ENCODE results near the gene OCEL1.

The OCEL1 gene

DNA sequence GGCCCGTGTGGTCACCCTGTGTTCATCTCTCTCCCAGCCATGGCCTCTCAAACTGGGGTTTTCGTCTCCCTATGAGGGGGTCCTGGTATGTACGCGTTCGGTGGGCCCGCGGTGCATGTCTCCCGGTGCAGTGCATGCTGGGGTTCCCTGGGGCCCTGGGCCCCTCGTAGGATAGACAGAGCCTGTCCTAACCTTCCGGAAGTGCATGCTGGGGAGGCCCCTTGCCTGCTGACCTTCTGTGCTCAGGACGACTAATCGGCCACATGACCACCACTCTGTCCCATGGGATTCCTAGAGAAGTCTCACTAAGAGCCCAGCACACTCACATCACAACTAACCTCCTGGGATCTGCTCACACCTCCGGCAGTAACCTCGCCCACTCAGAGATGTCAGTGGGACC, 15.7 kb upstream of the OCEL1 start:
- no peak for DNase-seq

DNA sequence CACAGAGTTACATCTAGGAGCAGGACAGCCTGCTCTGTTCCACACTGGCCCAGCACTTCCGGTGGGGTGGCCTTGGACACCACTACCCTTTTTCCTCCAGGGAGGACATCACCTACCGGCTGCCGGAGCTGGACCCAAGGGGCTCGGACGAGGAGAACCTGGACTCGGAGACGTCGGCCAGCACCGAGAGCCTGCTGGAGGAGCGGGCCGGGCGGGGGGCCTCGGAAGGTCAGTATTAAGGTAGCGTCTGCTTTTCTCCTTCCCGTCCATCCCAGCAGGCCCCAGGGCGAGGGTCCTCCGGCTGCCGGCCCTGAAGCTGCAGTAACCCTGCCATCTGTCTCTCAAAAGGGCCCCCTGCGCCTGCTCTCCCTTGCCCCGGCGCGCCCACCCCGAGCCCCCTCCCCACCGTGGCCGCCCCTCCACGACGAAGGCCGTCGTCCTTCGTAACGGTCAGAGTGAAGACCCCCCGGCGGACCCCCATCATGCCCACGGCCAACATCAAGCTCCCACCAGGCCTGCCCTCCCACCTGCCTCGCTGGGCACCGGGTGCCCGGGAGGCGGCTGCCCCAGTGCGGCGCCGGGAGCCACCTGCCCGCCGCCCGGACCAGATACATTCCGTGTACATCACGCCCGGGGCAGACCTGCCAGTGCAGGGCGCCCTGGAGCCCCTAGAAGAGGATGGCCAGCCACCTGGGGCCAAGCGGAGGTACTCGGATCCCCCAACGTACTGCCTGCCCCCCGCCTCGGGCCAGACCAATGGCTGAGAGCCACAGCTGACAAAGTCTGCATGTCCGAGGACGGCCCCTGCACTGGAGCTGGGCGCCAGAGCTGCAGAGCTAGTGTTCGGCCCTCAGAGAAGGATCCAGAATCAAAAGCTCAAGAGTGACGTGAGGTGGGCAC, 14.2 kb upstream of the OCEL1 start:
- no peak for DNase-seq

DNA sequence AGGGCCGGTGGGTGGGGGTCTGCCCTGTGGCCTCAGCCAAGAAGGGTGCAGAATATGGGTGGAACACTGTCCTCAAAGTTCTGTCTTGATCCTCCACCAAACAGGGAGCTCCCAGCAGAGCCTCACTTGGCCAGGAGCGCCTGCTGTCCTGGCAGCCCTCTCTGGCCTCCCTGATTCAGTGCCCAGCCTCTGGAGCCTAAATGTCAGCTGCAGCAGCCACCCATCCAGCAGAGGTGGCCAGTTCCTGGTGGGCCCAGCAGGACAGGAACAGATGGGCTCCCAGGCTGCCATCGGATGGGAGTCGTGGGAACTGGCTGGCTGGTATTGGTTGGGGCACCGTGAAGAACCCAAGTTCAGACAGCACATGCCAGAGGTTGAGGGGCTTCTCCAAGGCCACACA, 12.7 kb upstream of the OCEL1 start:
- DNase-seq, result no peak

DNA sequence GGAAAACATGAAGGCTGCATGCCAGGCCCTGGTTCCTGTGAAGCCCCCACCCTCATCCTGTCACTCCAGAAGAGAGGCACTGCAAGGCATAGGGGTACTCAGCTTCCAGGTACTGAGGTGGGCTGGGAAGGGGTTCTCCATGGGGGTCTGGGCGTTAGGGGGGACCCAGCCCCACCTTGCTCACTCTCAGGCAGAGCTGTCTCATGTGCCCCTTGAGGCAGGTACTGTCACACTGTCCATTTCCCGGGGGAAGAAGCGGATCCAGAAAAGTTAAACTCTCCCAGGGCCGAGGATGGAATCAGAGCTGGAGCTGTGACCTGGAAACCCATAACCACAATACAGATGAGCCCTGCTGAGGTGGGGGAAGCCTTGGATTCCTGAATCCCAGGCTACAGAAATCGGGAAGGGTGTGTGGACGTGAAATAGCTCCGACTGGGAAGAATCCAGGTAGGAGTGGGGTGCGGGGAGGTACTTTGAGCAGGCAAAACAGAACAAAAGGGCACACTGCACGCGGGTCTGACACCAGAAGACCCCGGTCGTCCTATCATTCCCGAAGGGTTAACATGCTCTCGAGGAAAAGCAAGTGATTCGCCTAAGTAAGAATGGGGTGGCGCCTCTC, 11.4 kb upstream of the OCEL1 start:
- no peak for DNase-seq

DNA sequence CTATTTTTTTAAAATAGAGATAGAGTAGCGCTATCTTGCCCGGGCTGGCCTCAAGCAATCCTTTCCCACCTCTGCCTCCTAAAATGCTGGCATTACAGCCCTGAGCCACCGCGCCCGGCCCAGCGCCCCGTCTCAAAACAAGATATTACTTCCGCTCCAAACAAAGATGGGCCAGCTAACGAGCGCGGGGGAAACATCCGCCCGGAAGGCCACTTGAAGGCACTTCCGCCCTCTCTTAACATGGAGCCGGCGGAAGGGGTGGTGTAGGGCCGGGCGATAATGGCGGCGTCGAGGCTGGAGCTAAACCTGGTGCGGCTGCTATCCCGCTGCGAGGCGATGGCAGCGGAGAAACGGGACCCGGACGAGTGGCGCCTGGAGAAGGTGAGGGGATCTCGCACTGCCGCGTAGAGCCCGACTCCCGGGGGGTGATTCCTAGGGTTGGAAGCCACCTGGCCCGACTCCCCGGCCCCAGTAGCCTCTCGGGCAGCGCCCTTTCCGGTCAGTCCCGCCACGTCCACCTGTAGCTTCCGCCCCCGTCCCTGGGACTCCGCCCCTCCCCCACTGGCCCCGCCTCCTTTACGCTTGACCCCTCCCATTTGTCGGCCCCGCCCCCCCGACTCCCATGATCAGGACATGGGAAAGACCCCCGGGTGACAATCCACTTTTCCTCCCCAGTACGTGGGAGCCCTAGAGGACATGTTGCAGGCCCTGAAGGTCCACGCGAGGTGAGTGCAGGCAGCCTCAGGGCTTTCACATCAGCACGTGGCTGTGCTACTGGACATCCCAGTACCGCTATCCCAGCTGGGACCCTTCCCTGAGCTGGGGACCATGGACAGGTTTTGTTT, 10.7 kb upstream of the OCEL1 start, which contains the start of gene USE1:
TSS of gene USE1 (plus strand) at position 231 of the 845 bp plus-strand sequence. CDS start at position 280, 49 bp downstream.
- peak; percentile 87 for DNase-seq

DNA sequence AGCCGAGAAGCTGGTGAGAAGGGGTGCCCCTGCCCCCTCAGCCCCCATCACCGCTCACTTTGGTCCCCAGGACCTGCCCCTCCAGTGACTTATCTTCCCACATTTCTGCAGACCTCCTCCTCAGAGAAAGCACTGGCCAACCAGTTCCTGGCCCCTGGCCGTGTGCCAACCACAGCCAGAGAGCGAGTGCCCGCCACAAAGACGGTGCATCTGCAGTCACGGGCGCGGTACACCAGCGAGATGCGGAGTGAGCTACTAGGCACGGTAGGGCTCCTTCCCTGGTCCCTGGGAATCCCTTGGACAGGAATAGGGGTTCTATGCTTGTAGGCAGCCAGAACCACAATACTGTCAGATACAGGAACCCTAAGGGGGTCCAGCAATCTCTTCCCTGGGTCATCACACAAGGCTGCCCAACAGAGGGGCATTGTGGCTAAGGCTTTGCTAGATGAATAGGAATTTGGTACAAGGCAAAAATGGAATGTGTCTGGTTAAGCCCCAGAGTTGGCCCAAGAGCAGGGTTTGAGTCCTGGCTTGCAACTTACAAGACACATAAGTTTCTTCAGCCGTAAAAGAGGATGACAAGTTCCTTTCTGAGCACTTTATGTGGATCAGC, 9.9 kb upstream of the OCEL1 start:
- DNase-seq, result no peak

DNA sequence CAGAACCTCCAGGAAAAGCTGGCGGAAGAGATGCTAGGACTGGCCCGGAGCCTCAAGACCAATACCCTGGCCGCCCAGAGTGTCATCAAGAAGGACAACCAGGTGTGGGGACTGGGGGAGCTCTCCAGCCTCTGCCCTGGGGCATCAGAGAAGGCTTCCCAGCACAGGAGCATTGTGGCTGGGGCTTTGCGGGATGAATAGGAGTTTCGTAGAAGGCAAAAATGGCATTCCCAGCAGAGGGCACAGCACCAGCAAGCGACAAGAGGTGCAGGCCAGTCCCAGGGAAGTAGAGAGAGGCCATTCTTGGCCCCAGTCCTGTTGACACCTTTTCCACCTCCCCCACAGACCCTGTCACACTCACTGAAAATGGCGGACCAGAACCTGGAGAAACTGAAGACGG, 6.7 kb upstream of the OCEL1 start:
- no peak for DNase-seq

DNA sequence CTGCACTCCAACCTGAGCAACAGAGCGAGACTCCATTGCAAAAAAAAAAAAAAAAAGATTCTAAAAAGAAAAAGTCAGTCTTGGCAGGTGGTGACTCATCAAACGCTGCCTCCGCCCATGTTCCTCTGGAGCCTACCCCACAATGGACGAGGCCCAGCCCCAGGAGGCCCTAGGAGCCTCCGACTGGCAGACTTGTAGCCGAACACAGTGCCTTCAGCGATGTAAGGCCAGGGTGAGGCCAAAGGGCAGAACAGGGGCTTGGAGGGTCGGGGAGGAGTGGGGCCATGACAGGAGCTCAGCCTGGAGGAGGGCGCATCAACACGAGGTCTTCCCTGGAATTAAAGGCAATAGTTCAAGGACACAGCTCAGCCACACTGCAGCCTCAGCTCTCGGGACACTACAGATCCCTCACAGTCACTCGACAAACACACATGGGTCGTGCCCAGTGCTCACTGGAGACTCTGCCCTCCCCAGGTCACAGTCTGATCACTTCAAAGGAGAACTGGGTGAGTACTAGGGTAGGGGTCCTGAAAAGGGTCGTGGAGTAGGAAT, 5.7 kb upstream of the OCEL1 start:
- peak in 1 of 2 donors; percentile 34 for DNase-seq

DNA sequence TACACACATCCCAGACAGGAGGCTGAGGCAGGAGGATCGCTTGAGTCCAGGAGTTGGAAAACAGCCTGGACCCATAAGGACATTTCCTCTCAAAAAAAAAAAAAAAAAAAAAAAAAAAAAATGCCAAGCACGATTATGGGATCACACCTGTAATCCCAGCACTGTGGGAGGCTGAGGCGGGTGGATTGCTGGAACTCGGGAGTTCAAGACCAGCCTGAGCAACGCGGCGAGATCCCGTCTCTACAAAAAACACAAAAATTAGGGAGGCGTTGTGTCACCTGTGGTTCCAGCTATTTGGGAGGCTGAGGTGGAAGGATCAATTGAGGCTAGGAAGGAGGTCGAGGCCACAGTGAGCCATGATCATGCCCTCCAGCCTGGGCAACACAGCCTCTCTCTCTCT, 973 bp upstream of the OCEL1 start:
- DNase-seq, result no peak

DNA sequence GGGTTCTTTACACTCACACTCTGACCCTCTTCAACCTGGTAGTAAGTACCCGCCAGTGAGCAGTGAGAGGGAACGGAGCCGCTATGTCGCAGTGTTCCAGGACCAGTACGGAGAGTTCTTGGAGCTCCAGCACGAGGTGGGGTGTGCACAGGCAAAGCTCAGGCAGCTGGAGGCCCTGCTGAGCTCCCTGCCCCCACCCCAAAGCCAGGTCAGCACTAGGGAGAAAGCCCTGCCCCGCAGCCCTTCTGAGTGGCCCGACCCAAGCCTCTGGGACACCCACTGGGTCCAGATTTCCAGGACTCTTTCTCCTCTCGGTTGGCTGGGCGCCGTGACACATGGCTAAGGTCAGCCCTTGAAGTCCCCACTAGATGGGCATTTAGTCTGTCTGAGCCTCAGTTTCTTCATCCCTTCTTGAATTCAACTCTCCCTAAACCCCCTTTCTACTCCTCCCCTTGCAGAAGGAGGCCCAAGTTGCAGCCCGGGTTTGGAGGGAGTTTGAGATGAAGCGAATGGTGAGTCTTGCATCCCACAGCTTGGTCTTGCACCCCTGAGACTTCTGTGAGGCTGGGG, 1.9 kb downstream of the OCEL1 start:
- no peak for DNase-seq

DNA sequence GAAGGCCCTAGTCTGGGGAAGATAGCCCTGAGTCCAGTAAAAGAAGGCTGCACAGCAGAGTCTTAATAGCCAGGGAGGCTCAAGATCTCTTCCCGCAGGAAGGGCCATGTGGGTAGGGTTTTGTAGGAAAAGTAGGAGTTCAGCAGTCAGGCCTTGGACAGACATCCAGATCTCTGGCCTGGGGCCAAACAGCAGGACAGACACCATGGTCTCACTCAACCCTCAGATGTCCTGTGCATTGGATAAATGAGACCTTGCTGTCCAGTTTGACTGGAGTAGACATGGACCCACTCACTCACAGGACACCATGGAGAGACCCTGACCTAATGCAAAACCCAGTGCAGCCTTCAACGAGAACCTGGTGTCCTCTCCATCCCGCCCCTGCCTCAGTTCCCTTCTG, 3.9 kb downstream of the OCEL1 start:
- no peak for DNase-seq

DNA sequence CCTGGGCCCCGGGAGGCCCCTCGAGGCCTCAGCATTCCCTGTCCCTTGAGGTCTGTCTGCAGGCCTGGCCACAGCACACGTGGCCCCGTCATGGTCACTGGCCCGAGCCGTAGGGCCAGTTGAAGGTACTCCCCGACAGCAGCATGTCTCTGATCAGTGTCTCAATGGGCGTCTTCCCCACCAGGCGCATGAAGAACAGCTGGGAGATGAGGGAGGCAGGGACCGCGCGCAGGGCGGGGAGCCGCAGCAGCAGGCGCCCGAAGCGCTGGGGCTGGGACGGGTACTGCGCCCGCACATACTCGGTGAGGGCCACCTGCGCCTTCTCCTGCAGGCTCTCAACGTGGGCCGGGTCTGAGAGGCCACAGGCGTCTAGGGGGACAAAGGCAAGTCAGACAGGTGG, 6.2 kb downstream of the OCEL1 start:
- no peak for DNase-seq

DNA sequence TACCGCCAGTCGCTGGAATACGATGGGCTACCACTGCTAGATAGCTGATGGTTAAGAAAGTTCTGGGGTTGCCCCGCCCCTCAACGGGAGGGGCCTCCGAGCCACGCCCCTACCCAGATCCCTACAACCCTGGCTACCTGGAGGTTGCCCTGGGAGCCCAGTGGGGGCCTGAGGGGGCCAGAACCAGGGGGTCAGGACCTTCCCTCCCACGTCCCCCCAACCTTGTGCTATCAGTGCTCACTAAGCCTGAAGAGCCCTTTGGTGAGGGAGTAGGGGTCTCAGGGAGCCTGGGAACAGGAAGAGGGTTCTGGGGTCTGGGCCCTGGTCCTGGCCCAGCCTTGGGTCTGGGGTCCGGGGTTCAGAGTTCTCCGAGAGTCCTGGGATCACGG, 8.9 kb downstream of the OCEL1 start:
- DNase-seq, result peak in 1 of 2 donors; percentile 56

DNA sequence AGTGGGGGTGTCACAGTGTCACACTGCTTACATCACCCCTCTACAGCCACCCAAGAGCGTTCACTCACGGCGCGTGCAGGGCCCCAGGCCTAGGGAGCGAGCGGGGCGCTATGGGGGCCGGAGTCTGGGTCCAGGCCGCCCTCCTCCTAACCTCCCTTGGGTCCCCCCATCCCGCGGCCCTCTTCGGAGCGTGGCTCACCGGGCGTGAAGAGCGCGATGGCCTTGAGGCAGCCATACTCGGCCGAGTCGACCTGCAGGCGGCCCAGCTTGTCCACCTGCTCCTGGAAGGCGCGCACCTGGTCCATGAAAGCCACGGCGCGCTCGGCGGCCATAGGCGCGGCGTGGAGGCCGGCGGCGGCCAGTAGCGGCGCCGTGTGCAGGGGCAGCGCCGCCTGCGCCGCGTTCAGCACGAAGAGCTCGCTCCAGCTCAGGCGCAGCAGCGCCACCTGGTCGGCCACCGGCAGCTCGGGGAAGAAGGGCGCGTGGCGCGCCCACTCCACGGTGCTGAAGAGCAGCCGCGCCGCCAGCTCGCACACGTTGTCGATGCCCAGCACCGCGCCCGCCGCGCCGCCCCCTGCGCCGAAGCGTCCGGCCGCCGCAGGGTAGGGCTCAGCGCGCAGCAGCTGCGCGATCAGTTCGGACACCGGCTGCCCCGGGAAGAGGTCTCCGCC, 9.4 kb downstream of the OCEL1 start:
- DNase-seq, result peak; percentile 37 to 41

DNA sequence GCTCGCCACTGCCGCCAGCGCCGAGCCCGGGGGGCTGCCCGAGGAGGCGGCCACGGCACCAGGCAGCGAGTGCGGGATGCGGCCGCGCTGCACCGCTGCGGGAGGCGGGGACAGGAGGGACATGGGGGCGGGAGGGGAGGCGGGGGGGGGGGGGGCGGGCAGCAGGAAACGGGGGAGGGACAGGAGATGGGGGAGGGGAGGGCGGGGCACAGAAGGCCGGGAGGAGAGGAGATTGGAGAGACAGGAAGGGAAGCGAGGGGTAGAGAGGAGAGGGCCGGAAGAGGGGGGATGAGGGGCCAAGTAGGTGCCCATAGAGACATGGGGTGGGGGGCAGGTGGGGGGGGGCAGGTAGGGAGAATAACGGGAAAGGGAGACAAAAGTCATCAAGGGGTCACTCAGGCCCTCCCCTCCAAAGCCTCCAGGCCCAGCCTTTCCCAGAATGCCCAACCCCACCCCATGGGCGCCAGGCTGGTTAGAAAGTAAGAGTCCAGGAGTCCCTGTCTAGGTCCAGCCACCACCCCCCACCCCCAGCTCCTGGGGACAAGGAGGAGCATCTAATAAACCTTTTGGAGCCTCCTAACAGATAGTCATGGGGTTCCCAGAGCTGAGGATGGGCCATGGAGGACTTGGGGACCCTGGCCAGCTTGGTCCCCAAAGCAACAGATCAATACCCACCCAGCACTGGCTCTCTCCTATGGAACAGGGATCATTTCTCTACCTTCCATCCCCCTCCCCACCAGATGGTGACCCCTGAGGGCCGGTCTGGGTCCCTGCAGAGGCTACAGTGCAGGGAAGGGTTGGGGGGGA, 10.1 kb downstream of the OCEL1 start:
- DNase-seq, result no peak

DNA sequence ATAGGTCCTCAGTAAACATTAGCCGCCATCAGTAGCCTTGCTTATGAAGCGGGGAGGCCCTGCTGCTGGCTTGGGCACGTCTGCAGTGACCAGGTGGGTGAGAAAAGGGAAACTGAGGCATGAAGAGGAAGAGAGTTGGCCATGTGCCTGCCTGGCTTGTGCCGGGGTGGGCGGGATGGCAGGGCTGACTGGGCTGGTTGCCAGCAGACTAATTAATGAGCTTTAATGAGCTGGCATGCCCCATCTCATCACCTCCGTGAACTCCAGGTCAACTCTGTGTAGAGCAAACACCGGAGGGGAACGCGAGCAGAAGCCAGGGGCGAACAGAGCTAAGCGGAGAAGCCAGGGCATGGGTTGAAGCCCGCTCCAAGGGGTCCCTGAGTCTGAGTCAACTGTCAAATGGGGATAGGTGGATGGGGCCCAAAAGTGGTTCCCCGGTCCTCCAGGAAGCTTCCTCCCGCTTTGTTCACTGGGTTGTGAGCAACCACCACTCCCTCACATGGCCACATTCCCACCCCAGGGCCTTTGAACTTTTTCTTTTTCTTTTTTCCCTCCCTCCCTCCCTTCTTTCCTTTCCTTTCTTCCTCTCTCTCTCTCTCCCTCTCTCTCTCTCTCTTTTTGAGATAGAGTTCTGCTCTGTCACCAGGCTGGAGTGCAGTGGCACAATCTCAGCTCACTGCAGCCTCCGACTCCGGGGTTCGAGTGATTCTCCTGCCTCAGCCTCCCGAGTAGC, 11.0 kb downstream of the OCEL1 start:
- no peak for DNase-seq

DNA sequence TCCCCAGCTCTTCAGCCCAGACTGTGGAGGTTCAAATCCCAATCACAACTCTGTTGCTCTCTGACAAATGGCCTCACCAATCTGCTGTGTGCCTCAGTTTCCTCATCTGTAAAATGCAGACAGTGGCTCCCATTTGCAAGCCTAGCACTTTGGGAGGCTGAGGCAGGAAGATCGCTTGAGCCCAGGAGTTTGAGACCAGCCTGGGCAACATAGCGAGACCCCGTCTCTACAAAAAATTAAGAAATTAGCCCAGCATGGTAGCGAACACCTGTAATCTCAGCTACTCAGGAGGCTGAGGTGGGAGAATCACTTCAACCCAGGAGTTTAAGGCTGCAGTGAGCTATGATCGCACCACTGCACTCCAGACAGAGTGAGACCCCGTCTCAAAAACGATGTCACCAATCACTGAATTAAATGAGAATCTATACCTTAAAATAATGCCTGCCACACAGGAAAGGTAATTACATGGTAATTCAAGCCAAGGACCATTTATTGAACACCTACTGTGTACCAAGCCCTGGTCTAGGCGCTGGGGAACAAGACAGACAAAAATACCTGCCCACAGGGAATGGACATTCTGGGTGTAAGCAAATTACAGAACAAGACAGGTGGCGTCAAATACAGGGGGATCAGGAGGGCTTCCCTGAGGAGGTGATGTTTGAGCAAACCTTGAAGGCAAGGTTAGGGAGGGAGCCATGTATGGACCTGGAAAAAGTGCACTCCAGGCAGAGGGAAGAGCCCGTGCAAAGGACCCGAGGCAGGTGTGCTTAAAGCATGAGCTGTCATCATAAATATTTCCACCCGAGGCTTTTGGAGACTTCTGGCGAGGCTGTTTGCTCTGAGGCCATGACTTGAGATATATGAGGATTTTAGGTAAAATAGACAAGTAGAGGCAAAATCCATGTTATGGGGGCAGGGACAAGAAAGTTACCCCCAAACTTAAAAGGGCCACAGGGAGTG, 12.0 kb downstream of the OCEL1 start:
- DNase-seq, result no peak

DNA sequence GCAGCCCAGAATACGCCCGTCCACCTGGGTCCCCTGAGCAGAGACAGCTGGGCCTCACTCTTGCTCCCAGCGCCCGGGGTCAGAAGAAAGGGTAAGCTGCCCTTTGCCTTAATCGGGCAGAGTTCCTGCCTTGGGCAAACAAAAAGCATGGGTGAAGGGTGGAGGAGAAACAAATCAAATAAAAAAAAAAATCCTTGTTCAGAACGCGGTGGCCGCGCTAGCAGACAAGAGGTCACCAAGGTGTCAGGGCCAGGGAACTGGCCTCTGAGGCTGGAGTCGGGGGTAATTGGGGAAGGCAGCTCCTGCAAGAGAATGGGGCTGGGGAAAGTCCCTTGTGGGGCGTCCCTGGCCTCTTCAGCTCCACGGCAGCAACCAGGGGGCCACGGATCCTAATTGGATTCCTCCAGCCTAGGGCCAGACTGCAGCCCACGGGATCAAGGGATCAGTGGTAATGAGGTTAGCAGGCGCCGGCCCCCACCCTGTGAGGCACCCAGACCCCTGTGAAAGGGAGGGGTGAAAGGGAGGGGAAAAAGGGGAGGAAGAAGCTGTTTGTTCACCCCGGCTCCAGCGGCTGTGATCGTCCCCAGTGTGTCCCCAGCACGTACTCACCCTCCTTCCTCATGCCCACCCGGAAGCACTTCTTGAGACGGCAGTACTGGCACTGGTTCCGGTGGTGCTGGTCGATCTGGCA, 14.2 kb downstream of the OCEL1 start:
- DNase-seq, result no peak
